ENCODE data around the gene GRXCR1. TPM values are rescaled to one million over a fixed set of nuclear protein-coding genes. Genes with fewer than 3 reads are reported as not detected.

Gene GRXCR1
- polyA plus RNA-seq, 1 donor (not counting 4 experiments of a cell fraction or from before 2014, with no cell fraction given), result not detected

- Histone ChIP-seq H3K9me1 (ENCODE audit: control insufficient read depth, extremely low read depth, insufficient read depth, low read length) (no peaks in the 10 kb centered on the region), H3K9ac (ENCODE audit: control insufficient read depth, extremely low read depth, insufficient read depth, low read length) (no peak overlapping the region), H3K4me3 (ENCODE audit: control insufficient read depth in 2 of 3, extremely low read depth in 1 of 3, insufficient read depth in 2 of 3, low read depth in 1 of 3, low read length in 3 of 3) (no peak overlapping the region), H3K9me3 (ENCODE audit: control insufficient read depth, low read depth, low read length) (no peaks in the 10 kb centered on the region), H3K4me1 (ENCODE audit: control insufficient read depth, extremely low read depth, insufficient read depth, low read length) (no peaks in the 10 kb centered on the region), H3K36me3 (ENCODE audit: control insufficient read depth in 2 of 2, extremely low read depth in 1 of 2, insufficient read depth in 2 of 2, low read length in 2 of 2) (no peaks in the 10 kb centered on the region), H3K79me2 (ENCODE audit: control insufficient read depth, insufficient read depth, low read length) (no peaks in the 10 kb centered on the region), H3K4me2 (ENCODE audit: control insufficient read depth, extremely low read depth, insufficient read depth, low read depth, low read length) (no peak overlapping the region), H4K20me1 (ENCODE audit: control insufficient read depth, extremely low read depth, insufficient read depth, low read length) (no peaks in the 10 kb centered on the region), H3K27ac (ENCODE audit: control insufficient read depth, insufficient read depth, low read length) (no peak overlapping the region), H2AFZ (ENCODE audit: control insufficient read depth, low read length) (no peak overlapping the region), H3K27me3 (ENCODE audit: control insufficient read depth, extremely low read depth, insufficient read depth, low read length) (no peaks in the 10 kb centered on the region)
- DNase-seq (ENCODE audit: low read depth, low spot score), result no peak
- TF ChIP-seq CTCF (optimal IDR thresholded peaks at IDR 0.05 in 1 of 3, IDR thresholded peaks at IDR 0.05 in 1 of 3, conservative IDR thresholded peaks at IDR 0.05 in 1 of 3; ENCODE audit: extremely low read depth in 1 of 3, insufficient read depth in 2 of 3, low read length in 3 of 3) (no peak), EZH2 (IDR thresholded peaks at IDR 0.05; ENCODE audit: low read length) (no peak)
- FAIRE-seq, result no peak
- dilution Hi-C loops (cut with MboI; ENCODE audit: extremely low pct_ligation_motif_present, low sequenced_read_pairs), result no loop called here
These were observed 869 bp upstream of the GRXCR1 start for GRCh38 chr4:42891644-42892043.

- no peaks in the 10 kb centered on the region for H3K9me1 ChIP-seq (ENCODE audit: control insufficient read depth, extremely low read depth, insufficient read depth, low read length)
- no peaks in the 10 kb centered on the region for H3K4me1 ChIP-seq (ENCODE audit: control insufficient read depth, extremely low read depth, insufficient read depth, low read length)
- H4K20me1 ChIP-seq (ENCODE audit: control insufficient read depth, extremely low read depth, insufficient read depth, low read length), result no peaks in the 10 kb centered on the region
- H3K27ac ChIP-seq (ENCODE audit: control insufficient read depth, insufficient read depth, low read length), result no peak overlapping the region
- no peaks in the 10 kb centered on the region for H3K36me3 ChIP-seq (ENCODE audit: control insufficient read depth in 2 of 2, extremely low read depth in 1 of 2, insufficient read depth in 2 of 2, low read length in 2 of 2)
- FAIRE-seq (no peak), DNase-seq (ENCODE audit: low read depth, low spot score) (no peak)
- no peak overlapping the region for H3K9ac ChIP-seq (ENCODE audit: control insufficient read depth, extremely low read depth, insufficient read depth, low read length)
- no peak for TF ChIP-seq CTCF (optimal IDR thresholded peaks at IDR 0.05 in 1 of 3, IDR thresholded peaks at IDR 0.05 in 1 of 3, conservative IDR thresholded peaks at IDR 0.05 in 1 of 3; ENCODE audit: extremely low read depth in 1 of 3, insufficient read depth in 2 of 3, low read length in 3 of 3)
- no peak for TF ChIP-seq EZH2 (IDR thresholded peaks at IDR 0.05; ENCODE audit: low read length)
- dilution Hi-C loops (cut with MboI; ENCODE audit: extremely low pct_ligation_motif_present, low sequenced_read_pairs), result no loop called here
- H2AFZ ChIP-seq (ENCODE audit: control insufficient read depth, low read length), result no peak overlapping the region
- no peaks in the 10 kb centered on the region for H3K9me3 ChIP-seq (ENCODE audit: control insufficient read depth, low read depth, low read length)
- no peaks in the 10 kb centered on the region for H3K79me2 ChIP-seq (ENCODE audit: control insufficient read depth, insufficient read depth, low read length)
- no peak overlapping the region for H3K4me2 ChIP-seq (ENCODE audit: control insufficient read depth, extremely low read depth, insufficient read depth, low read depth, low read length)
- no peaks in the 10 kb centered on the region for H3K27me3 ChIP-seq (ENCODE audit: control insufficient read depth, extremely low read depth, insufficient read depth, low read length)
- no peak overlapping the region for H3K4me3 ChIP-seq (ENCODE audit: control insufficient read depth in 2 of 3, extremely low read depth in 1 of 3, insufficient read depth in 2 of 3, low read depth in 1 of 3, low read length in 3 of 3)
These were observed 2.9 kb downstream of the GRXCR1 start for GRCh38 chr4:42895452-42895851.

All from keratinocyte (primary cell).